Measurements from ENCODE around the gene NLRP2B.

Gene NLRP2B

DNA sequence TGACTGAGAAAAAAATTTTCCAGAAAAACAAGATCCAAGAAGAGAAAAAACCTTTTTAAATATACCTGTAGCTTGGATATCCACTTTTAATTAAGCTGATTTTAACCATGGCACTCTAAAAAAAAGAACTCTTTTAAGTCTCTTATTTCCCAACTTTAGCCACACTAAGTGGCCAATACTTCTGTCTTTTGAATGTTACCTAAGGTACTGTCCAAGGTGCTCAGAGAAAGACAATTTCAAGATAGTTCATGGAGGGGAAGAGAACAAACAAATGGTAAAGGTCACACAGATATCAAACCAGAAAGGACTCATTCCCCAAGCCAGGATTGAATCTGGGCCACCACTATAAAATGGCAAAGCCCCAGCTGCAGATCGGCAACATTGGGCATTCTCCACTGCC is 10.1 kb downstream of the NLRP2B start:
- TF ChIP-seq, protein P1, sequence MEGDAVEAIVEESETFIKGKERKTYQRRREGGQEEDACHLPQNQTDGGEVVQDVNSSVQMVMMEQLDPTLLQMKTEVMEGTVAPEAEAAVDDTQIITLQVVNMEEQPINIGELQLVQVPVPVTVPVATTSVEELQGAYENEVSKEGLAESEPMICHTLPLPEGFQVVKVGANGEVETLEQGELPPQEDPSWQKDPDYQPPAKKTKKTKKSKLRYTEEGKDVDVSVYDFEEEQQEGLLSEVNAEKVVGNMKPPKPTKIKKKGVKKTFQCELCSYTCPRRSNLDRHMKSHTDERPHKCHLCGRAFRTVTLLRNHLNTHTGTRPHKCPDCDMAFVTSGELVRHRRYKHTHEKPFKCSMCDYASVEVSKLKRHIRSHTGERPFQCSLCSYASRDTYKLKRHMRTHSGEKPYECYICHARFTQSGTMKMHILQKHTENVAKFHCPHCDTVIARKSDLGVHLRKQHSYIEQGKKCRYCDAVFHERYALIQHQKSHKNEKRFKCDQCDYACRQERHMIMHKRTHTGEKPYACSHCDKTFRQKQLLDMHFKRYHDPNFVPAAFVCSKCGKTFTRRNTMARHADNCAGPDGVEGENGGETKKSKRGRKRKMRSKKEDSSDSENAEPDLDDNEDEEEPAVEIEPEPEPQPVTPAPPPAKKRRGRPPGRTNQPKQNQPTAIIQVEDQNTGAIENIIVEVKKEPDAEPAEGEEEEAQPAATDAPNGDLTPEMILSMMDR (IDR thresholded peaks at IDR 0.05; ENCODE audit: control insufficient read depth, insufficient read depth, low read depth, low read length, missing control alignments) = no peak
- H3K4me3 ChIP-seq (ENCODE audit: control insufficient read depth, low read depth, low read length) = no peak overlapping the region

DNA sequence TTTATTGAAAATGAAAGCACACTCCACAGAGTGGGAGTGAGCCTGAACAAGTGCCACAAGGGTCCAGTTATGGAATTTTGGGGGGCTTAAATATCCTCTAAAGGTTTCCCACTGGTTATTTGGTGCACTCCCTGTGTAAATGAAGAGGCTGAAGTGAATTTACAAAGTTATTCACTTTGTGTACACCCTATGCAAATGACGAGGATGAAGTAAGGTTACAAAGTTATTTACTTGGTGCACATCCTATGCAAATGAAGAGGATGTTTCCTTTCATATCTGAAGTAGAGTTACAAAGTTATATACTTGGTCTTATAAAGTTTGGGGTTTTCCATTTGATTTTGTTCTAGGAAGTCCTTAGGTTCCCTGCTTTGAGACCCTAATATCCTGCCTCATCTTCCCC is 13.1 kb downstream of the NLRP2B start:
- TF ChIP-seq, protein P1 (IDR thresholded peaks at IDR 0.05; ENCODE audit: control insufficient read depth, insufficient read depth, low read depth, low read length, missing control alignments) = no peak
- no peak for DNase-seq (ENCODE audit: low read depth)
- H3K4me3 ChIP-seq (ENCODE audit: control insufficient read depth, low read depth, low read length) = no peak overlapping the region

More for the DNA sequence above, 10.1 kb downstream of the NLRP2B start:
- no peak for DNase-seq (ENCODE audit: low read depth)

DNA sequence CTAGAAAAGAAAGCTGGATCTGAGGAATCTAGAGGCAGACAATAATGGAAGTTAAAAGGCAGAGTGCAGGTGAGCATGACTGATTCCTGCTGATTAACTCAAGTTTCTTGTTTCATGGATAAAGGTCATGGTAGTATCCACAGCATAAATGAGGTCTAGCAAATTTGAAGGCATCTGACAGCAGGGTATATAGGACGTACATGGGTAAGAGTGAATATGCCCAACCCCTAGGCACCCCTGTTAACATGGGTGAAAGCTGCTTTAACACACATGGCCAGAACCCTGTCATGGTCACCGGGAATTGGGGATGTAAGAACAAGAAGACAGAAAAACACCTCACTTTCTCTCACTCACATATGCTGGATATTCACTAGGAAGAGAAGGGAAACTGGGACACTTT is 25.0 kb downstream of the NLRP2B start:
- no peak overlapping the region for H3K4me3 ChIP-seq (ENCODE audit: control insufficient read depth, low read depth, low read length)
- DNase-seq (ENCODE audit: low read depth) = no peak
- TF ChIP-seq, protein P1 (IDR thresholded peaks at IDR 0.05; ENCODE audit: control insufficient read depth, insufficient read depth, low read depth, low read length, missing control alignments) = no peak

DNA sequence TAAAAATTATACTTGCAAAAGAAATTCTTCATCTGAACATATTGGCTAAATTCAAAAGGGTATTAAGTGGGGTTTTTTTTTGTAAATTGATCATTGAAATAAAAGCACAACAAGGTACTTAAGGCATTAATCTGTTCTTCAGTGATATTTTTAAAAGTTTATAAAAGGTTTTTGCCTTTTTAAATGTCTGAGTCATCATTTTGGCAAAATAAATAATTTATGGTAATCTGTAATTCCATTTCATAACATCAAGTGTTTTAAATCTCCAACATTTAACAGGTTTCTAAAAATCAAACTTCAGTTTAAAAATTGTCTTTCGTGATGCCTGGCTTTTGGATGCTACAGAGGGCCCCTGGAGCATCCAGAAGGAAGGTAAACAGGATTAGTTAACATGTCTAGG is 27.4 kb downstream of the NLRP2B start:
- TF ChIP-seq, protein P1 (IDR thresholded peaks at IDR 0.05; ENCODE audit: control insufficient read depth, insufficient read depth, low read depth, low read length, missing control alignments) = no peak
- H3K4me3 ChIP-seq (ENCODE audit: control insufficient read depth, low read depth, low read length) = no peak overlapping the region
- DNase-seq (ENCODE audit: low read depth) = no peak

DNA sequence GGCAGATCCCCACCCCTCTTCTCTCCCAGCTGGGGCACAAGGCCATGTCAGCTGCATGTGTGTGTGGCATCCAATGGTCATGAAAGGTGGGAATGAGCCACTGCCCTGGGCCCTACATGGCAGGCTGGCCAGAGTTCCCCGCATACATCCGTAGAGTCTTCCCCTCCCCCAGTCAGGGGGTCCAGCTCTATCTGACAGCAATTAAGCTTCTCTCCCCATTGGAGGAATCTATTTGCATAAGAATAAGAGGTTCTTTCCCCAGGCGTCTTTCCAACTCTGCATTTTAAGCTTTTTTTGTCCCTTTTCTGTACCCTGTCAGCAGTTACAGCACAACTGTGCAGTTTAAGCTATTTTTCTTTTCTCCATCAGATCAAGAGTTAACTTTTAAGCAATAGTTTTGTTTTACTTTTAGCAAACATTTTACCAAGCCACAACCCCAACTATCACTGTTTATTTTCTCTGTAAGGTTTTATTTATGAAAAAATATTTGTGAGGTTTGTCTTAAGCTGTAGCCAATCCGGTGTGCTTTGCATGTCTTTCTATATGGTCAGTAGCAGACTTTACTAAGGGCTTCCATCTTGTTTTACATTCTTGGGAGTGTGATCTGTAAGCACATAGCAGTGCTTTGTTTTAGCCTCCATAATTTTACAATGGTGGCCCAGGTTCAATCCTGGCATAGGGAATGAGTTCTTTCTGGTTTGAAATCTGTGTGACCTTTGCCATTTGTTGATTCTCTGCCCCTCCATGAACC is 28.7 kb downstream of the NLRP2B start:
- no peak for DNase-seq (ENCODE audit: low read depth)
- H3K4me3 ChIP-seq (ENCODE audit: control insufficient read depth, low read depth, low read length) = no peak overlapping the region
- TF ChIP-seq, protein P1 (IDR thresholded peaks at IDR 0.05; ENCODE audit: control insufficient read depth, insufficient read depth, low read depth, low read length, missing control alignments) = no peak

DNA sequence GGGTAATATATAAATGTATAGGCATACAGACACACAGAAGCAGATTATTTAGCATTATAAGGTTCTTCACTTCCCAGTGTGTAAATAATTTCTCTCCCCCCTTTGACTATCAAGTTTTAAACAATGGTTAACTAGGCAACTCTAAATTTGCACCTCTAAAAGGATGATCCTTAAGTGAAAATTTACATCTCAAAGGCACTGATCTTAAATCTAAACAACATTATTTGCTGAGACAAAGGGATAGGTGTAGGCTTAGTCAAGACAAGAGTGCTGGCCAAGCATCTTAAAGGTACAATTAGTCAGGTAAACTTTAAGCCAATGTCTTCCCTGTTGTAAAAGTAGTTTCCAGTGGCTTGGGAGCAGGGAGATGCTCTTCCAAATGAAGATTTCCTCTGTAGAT is 33.0 kb downstream of the NLRP2B start:
- TF ChIP-seq, protein P1 (IDR thresholded peaks at IDR 0.05; ENCODE audit: control insufficient read depth, insufficient read depth, low read depth, low read length, missing control alignments) = no peak
- DNase-seq (ENCODE audit: low read depth) = no peak
- H3K4me3 ChIP-seq (ENCODE audit: control insufficient read depth, low read depth, low read length) = no peak overlapping the region

Data from AG09309 (cell line).